PC-3 (cell line): ENCODE data around the gene TMEM263.

ENCODE experiments used
- EZH2 ChIP-seq: fragments of 300-600 bp; sonication (generic); IDR thresholded peaks from one replicate; pipeline ENCODE4 v1.6.1; 2017; ENCODE audit warnings: antibody characterized with exemption, mild to moderate bottlenecking, low read length; ENCODE audit not compliant: unreplicated experiment
- EZH2phosphoT487 ChIP-seq: fragments of 300-600 bp; sonication (generic); IDR thresholded peaks from 2 replicates; pipeline ENCODE4 v1.6.1; 2018; ENCODE audit warnings: mild to moderate bottlenecking, antibody characterized with exemption, low read length, borderline replicate concordance
- TF ChIP-seq, protein P1 (sequence below): fragments of 300-600 bp; sonication (generic); conservative IDR thresholded peaks from 2 replicates; pipeline ENCODE4 v1.5.1; 2017; ENCODE audit warnings: antibody characterized with exemption, low read depth, mild to moderate bottlenecking, low read length

DNA sequence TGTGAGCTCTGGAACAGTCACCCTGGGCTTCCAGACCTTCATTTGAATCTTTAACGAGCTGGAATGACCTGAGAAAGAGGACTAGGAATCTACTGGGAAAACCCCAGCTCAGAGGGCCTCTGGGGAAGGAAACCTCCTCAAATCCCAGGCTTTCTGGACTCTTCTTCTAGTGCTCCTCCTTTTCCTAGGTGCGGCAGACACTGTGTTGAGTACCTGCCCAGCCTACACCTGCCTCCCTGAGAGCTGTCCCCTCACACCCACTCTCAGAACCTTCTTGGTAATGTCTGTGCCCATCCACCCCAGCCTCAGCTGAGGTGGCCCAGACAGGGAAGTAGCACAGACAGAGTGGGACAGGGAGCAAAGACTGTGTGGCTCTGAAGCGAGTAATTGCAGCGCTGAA lies 47.9 kb upstream of the TMEM263 start:
- no peak for TF ChIP-seq EZH2phosphoT487
- TF ChIP-seq, protein P1, sequence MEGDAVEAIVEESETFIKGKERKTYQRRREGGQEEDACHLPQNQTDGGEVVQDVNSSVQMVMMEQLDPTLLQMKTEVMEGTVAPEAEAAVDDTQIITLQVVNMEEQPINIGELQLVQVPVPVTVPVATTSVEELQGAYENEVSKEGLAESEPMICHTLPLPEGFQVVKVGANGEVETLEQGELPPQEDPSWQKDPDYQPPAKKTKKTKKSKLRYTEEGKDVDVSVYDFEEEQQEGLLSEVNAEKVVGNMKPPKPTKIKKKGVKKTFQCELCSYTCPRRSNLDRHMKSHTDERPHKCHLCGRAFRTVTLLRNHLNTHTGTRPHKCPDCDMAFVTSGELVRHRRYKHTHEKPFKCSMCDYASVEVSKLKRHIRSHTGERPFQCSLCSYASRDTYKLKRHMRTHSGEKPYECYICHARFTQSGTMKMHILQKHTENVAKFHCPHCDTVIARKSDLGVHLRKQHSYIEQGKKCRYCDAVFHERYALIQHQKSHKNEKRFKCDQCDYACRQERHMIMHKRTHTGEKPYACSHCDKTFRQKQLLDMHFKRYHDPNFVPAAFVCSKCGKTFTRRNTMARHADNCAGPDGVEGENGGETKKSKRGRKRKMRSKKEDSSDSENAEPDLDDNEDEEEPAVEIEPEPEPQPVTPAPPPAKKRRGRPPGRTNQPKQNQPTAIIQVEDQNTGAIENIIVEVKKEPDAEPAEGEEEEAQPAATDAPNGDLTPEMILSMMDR = no peak
- no peak for TF ChIP-seq EZH2
